H9 (cell line): ENCODE measurements around the gene SH3BP1. TPM values are rescaled to one million over a fixed set of nuclear protein-coding genes. Genes with fewer than 3 reads are reported as not detected.
A peak's percentile ranks its signal among the peaks of the same experiment; 100 is the strongest.

Experiments used
- DNase-seq: peaks from one replicate; pipeline ENCODE4 v3.0.0-alpha.2; 2017
- H2AFZ ChIP-seq: one replicate; pipeline ENCODE4 v1.6.1; 2013; ENCODE audit warnings: mild to moderate bottlenecking, low read length, control low read depth, moderate library complexity
- H2AK5ac ChIP-seq: 2 replicates; pipeline ENCODE4 v1.6.1; 2013; ENCODE audit warnings: low read length, control low read depth, mixed read lengths; ENCODE audit not compliant: insufficient read length
- H2BK120ac ChIP-seq: one replicate; pipeline ENCODE4 v1.6.1; 2013; ENCODE audit warnings: low read depth, mild to moderate bottlenecking, low read length, control low read depth, inconsistent platforms; ENCODE audit not compliant: poor library complexity, severe bottlenecking
- H2BK12ac ChIP-seq: 2 replicates; pipeline ENCODE4 v1.6.1; 2013; ENCODE audit warnings: low read length, control low read depth, mixed read lengths, low read depth; ENCODE audit not compliant: insufficient read length
- H2BK15ac ChIP-seq: 2 replicates; pipeline ENCODE4 v1.6.1; 2013; ENCODE audit warnings: low read depth, low read length, control low read depth
- H2BK20ac ChIP-seq: one replicate; pipeline ENCODE4 v1.6.1; 2013; ENCODE audit warnings: low read depth, mild to moderate bottlenecking, low read length, control low read depth, inconsistent platforms; ENCODE audit not compliant: poor library complexity, severe bottlenecking
- H2BK5ac ChIP-seq: 2 replicates; pipeline ENCODE4 v1.6.1; 2013; ENCODE audit warnings: low read length, control low read depth, mixed read lengths; ENCODE audit not compliant: insufficient read length
- H3K14ac ChIP-seq: 2 replicates; pipeline ENCODE4 v1.6.1; 2013; ENCODE audit warnings: low read length, control low read depth; ENCODE audit not compliant: insufficient read depth
- H3K18ac ChIP-seq: 2 replicates; pipeline ENCODE4 v1.6.1; 2013; ENCODE audit warnings: low read depth, mild to moderate bottlenecking, mixed read lengths, low read length, control low read depth; ENCODE audit not compliant: insufficient read length
- H3K23ac ChIP-seq: 2 replicates; pipeline ENCODE4 v1.6.1; 2013; ENCODE audit warnings: low read length, control low read depth, mixed read lengths, low read depth; ENCODE audit not compliant: insufficient read length
- H3K23me2 ChIP-seq: 2 replicates; pipeline ENCODE4 v1.6.1; 2013; ENCODE audit warnings: low read depth, mild to moderate bottlenecking, mixed read lengths, low read length, control low read depth; ENCODE audit not compliant: insufficient read length, poor library complexity, severe bottlenecking
- H3K27ac ChIP-seq: 2 replicates; pipeline ENCODE4 v1.5.1; 2013; ENCODE audit warnings: low read length, control low read depth, mixed read lengths, low read depth; ENCODE audit not compliant: insufficient read length
- H3K27me3 ChIP-seq: 2 replicates; pipeline ENCODE4 v1.6.1; 2013; ENCODE audit warnings: low read length, control low read depth, inconsistent platforms; ENCODE audit not compliant: insufficient read depth
- H3K4ac ChIP-seq: 2 replicates; pipeline ENCODE4 v1.6.1; 2013; ENCODE audit warnings: low read depth, mild to moderate bottlenecking, control low read depth, inconsistent platforms, low read length, moderate library complexity
- H3K4me1 ChIP-seq: 2 replicates; pipeline ENCODE4 v1.6.1; 2013; ENCODE audit warnings: low read length, control low read depth, inconsistent platforms; ENCODE audit not compliant: insufficient read depth
- H3K4me2 ChIP-seq: 2 replicates; pipeline ENCODE4 v1.6.1; 2013; ENCODE audit warnings: low read length, control low read depth, mixed read lengths; ENCODE audit not compliant: insufficient read length, insufficient read depth
- H3K56ac ChIP-seq: 2 replicates; pipeline ENCODE4 v1.6.1; 2013; ENCODE audit warnings: low read depth, mild to moderate bottlenecking, mixed read lengths, low read length, control low read depth; ENCODE audit not compliant: insufficient read length
- H3K79me1 ChIP-seq: 2 replicates; pipeline ENCODE4 v1.6.1; 2013; ENCODE audit warnings: low read depth, mild to moderate bottlenecking, moderate library complexity, low read length, control low read depth, inconsistent platforms; ENCODE audit not compliant: insufficient read depth, poor library complexity, severe bottlenecking
- H3K79me2 ChIP-seq: 2 replicates; pipeline ENCODE4 v1.6.1; 2013; ENCODE audit warnings: low read length, control low read depth, inconsistent platforms; ENCODE audit not compliant: insufficient read depth
- H3K9ac ChIP-seq: 2 replicates; pipeline ENCODE4 v1.6.1; 2013; ENCODE audit warnings: low read length, control low read depth, mixed read lengths; ENCODE audit not compliant: insufficient read length; ENCODE audit errors: extremely low read depth
- H3K9me3 ChIP-seq: one replicate; pipeline ENCODE4 v1.6.1; 2013; ENCODE audit warnings: low read depth, low read length, inconsistent platforms; ENCODE audit not compliant: control insufficient read depth
- H3T11ph ChIP-seq: one replicate; pipeline ENCODE4 v1.6.1; 2013; ENCODE audit warnings: mild to moderate bottlenecking, low read length, control low read depth, inconsistent platforms
- H4K20me1 ChIP-seq: one replicate; pipeline ENCODE4 v1.6.1; 2013; ENCODE audit not compliant: control insufficient read depth, insufficient read length, insufficient read depth
- H4K5ac ChIP-seq: 2 replicates; pipeline ENCODE4 v1.6.1; 2013; ENCODE audit warnings: low read depth, mild to moderate bottlenecking, mixed read lengths, low read length, control low read depth; ENCODE audit not compliant: insufficient read length
- H4K8ac ChIP-seq: replicated peaks from 2 replicates; pipeline ENCODE4 v1.6.1; 2013; ENCODE audit warnings: low read length, control low read depth, mixed read lengths, low read depth; ENCODE audit not compliant: insufficient read length
- H4K91ac ChIP-seq: 2 replicates; pipeline ENCODE4 v1.6.1; 2013; ENCODE audit warnings: low read depth, mild to moderate bottlenecking, moderate library complexity, mixed read lengths, low read length, control low read depth; ENCODE audit not compliant: insufficient read length
- H3K27ac Mint-ChIP-seq, 3 experiments: 2 replicates in 2 of 3; 3 replicates in 1 of 3; pipeline ENCODE4 v1.8.0; 2020 to 2021; ENCODE audit warnings: mixed read lengths in 3 of 3, mild to moderate bottlenecking in 1 of 3, moderate library complexity in 1 of 3
- H3K27me3 Mint-ChIP-seq: 2 replicates; pipeline ENCODE4 v1.8.0; 2021; ENCODE audit warnings: low read depth, mild to moderate bottlenecking, moderate library complexity, mixed read lengths
- H3K36me3 Mint-ChIP-seq, 3 experiments: 2 replicates in 2 of 3; 3 replicates in 1 of 3; pipeline ENCODE4 v1.8.0; 2020 to 2021; ENCODE audit warnings: low read depth in 3 of 3, mixed read lengths in 3 of 3; ENCODE audit not compliant: insufficient read depth in 1 of 3
- H3K4me1 Mint-ChIP-seq, 2 experiments: 2 replicates each; pipeline ENCODE4 v1.8.0; 2020; ENCODE audit warnings: mixed read lengths in 2 of 2
- H3K4me3 Mint-ChIP-seq, 2 experiments: 2 replicates in 1 of 2; 3 replicates in 1 of 2; pipeline ENCODE4 v1.8.0; 2020 to 2021; ENCODE audit warnings: mild to moderate bottlenecking in 2 of 2, mixed read lengths in 2 of 2, moderate library complexity in 1 of 2
- H3K9me3 Mint-ChIP-seq, 2 experiments: 2 replicates in 1 of 2; 3 replicates in 1 of 2; pipeline ENCODE4 v1.8.0; 2020; ENCODE audit warnings: mild to moderate bottlenecking in 2 of 2, mixed read lengths in 2 of 2, moderate library complexity in 1 of 2
- WGBS: extraction: QIAGEN DNeasy Blood & Tissue Kit; methylation state at CpG from one replicate; pipeline ENCODE4 v1.1.7; 2013; ENCODE audit warnings: missing lambda C conversion rate, low lambda C conversion rate, mixed read lengths; ENCODE audit not compliant: insufficient read length; ENCODE audit errors: extremely low coverage; 5-methylcytosine and 5-hydroxymethylcytosine counted together
- total RNA-seq: library from RNA; stranded (reverse); gene quantifications from 2 replicates; pipeline ENCODE4 v1.2.1, GENCODE V29; 2021
- TF ChIP-seq, protein P1 (sequence below): fragments of 200-600 bp; sonication (generic); conservative IDR thresholded peaks from 3 replicates; pipeline ENCODE4 v1.8.0; 2021; ENCODE audit warnings: antibody characterized with exemption, mild to moderate bottlenecking

Gene SH3BP1
- total RNA-seq, 1 experiment from 2014 or later: 33.6 TPM

DNA sequence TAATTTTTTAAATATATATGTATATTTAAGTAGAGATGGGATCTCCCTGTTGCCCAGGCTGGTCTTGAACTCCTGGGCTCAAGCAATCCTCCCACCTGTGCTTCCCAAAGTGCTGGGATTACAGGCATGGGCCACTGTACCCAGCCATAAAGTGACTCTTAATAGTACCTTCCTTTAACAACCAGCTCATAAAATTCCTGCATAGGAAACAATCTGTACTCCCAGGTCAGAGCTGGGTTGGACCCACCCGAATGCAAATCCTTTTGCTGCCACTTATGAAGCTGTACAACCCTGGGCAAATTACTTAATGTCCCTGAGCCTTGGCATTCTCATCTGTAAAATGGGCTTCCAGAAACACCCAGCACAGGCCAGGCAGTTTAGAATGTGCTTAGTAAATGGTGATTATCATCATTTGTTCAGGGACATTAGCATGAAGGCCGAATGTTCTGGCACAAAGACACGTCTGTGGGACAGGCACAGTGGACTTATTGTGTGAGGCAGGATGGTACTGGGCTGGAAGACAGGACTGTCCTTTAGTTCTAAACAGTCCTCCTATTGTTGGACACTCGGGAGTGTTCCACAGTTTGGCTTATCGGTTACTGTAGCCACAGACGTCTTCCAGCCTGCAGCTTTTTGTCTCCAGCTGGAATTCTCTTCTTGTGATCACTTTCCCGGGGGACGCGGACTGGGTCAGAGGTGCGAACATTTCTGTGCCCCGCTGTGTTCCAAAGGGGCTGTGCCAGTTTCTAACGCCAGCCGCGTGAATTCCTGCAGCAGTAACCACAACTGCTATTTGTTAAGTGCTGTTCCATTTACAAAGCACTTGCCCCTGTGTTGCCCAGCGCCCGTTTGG lies 25.0 kb downstream of the SH3BP1 start:
- Histone ChIP-seq H3K4me2 (no peak overlapping the region), H4K5ac (no peak overlapping the region), H3K27me3 (no peaks in the 10 kb centered on the region), H4K91ac (no peak overlapping the region), H2BK5ac (no peak overlapping the region), H3K4me1 (peaks cover 2% of the 10 kb centered on the region; the same call in 1 of the 2 replicates), H3K56ac (no peak overlapping the region), H2AFZ (no peak overlapping the region), H2BK12ac (no peak overlapping the region), H3T11ph (no peak overlapping the region), H3K9ac (no peak overlapping the region), H3K9me3 (no peaks in the 10 kb centered on the region), H2BK15ac (no peak overlapping the region), H4K20me1 (no peaks in the 10 kb centered on the region), H3K27ac (no peak overlapping the region), H3K14ac (no peak overlapping the region), H3K79me2 (peaks cover 22% of the 10 kb centered on the region; the same call in 1 of the 2 replicates), H4K8ac (no peak overlapping the region), H3K79me1 (peaks cover 15% of the 10 kb centered on the region), H2AK5ac (no peak overlapping the region), H3K23ac (no peak overlapping the region), H3K4ac (no peak overlapping the region), H2BK20ac (no peak overlapping the region), H3K18ac (no peak overlapping the region), H3K23me2 (peaks cover 2% of the 10 kb centered on the region), H2BK120ac (no peak overlapping the region)
- H3K36me3 Mint-ChIP-seq: peaks cover 13 to 46% (median 34%) of the 10 kb centered on the region in 3 experiments; a peak in 6 of 7 replicates
- H3K27me3 Mint-ChIP-seq: no peaks in the 10 kb centered on the region
- TF ChIP-seq, protein P1, sequence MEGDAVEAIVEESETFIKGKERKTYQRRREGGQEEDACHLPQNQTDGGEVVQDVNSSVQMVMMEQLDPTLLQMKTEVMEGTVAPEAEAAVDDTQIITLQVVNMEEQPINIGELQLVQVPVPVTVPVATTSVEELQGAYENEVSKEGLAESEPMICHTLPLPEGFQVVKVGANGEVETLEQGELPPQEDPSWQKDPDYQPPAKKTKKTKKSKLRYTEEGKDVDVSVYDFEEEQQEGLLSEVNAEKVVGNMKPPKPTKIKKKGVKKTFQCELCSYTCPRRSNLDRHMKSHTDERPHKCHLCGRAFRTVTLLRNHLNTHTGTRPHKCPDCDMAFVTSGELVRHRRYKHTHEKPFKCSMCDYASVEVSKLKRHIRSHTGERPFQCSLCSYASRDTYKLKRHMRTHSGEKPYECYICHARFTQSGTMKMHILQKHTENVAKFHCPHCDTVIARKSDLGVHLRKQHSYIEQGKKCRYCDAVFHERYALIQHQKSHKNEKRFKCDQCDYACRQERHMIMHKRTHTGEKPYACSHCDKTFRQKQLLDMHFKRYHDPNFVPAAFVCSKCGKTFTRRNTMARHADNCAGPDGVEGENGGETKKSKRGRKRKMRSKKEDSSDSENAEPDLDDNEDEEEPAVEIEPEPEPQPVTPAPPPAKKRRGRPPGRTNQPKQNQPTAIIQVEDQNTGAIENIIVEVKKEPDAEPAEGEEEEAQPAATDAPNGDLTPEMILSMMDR: no peak
- H3K4me1 Mint-ChIP-seq: peaks cover 23 to 24% of the 10 kb centered on the region in 2 experiments
- H3K4me3 Mint-ChIP-seq: no peak overlapping the region
- no peak for DNase-seq
- H3K27ac Mint-ChIP-seq: 0 out of 7 replicates have a peak overlapping the region, but pooled peaks of 1 of the 3 experiments have one; percentile 13
- H3K9me3 Mint-ChIP-seq: no peaks in the 10 kb centered on the region
- WGBS: no CpG with 5 or more reads among the region's 16 CpGs
